ENCODE results near the gene TFF1.

TFF1 gene

GRCh38 chr21:42398436-42399028 lies 32.2 kb upstream of the TFF1 start:
- DNase-seq (ENCODE audit: low read depth) = no peak

GRCh38 chr21:42397746-42398394 lies 31.5 kb upstream of the TFF1 start:
- DNase-seq (ENCODE audit: low read depth) = no peak

- no peak for DNase-seq (ENCODE audit: low read depth)
These were observed 30.7 kb upstream of the TFF1 start for GRCh38 chr21:42396799-42397745.

GRCh38 chr21:42395905-42396651 lies 29.7 kb upstream of the TFF1 start, which contains the start of gene TMPRSS3:
Gene TMPRSS3 (minus strand): TSS chr21:42396052. CDS start chr21:42395417, 635 bp downstream.
- DNase-seq (ENCODE audit: low read depth) = no peak

GRCh38 chr21:42395302-42395701 lies 29.0 kb upstream of the TFF1 start:
- no peak for DNase-seq (ENCODE audit: low read depth)

- DNase-seq (ENCODE audit: low read depth) = no peak
These were observed 27.2 kb upstream of the TFF1 start for GRCh38 chr21:42393443-42393950.

GRCh38 chr21:42392731-42393442 lies 26.6 kb upstream of the TFF1 start:
- DNase-seq (ENCODE audit: low read depth) = no peak

- no peak for DNase-seq (ENCODE audit: low read depth)
These were observed 25.0 kb upstream of the TFF1 start for GRCh38 chr21:42391297-42391696.

- no peak for DNase-seq (ENCODE audit: low read depth)
These were observed 24.4 kb upstream of the TFF1 start for GRCh38 chr21:42390696-42391095.

- no peak for DNase-seq (ENCODE audit: low read depth)
These were observed 23.9 kb upstream of the TFF1 start for GRCh38 chr21:42390193-42390592.

- no peak for DNase-seq (ENCODE audit: low read depth)
These were observed 23.1 kb upstream of the TFF1 start for GRCh38 chr21:42389449-42389835.

GRCh38 chr21:42388740-42389448 lies 22.6 kb upstream of the TFF1 start:
- no peak for DNase-seq (ENCODE audit: low read depth)

- DNase-seq (ENCODE audit: low read depth) = no peak
These were observed 21.6 kb upstream of the TFF1 start for GRCh38 chr21:42387843-42388340.

- DNase-seq (ENCODE audit: low read depth) = no peak
These were observed 20.8 kb upstream of the TFF1 start for GRCh38 chr21:42387164-42387563.

GRCh38 chr21:42386034-42386591 lies 19.8 kb upstream of the TFF1 start:
- no peak for DNase-seq (ENCODE audit: low read depth)

- no peak for DNase-seq (ENCODE audit: low read depth)
These were observed 19.3 kb upstream of the TFF1 start for GRCh38 chr21:42385619-42386018.

GRCh38 chr21:42384989-42385388 lies 18.7 kb upstream of the TFF1 start:
- DNase-seq (ENCODE audit: low read depth) = no peak

GRCh38 chr21:42384156-42384945 lies 18.0 kb upstream of the TFF1 start:
- DNase-seq (ENCODE audit: low read depth) = no peak

- no peak for DNase-seq (ENCODE audit: low read depth)
These were observed 17.0 kb upstream of the TFF1 start for GRCh38 chr21:42383331-42383730.
